HG02798 (cell line): ENCODE data around the gene SCMH1.

Experiments used
- ATAC-seq: cut with Tn5 transposase; IDR thresholded peaks from one replicate; pipeline ENCODE4 v1.9.1; 2021; ENCODE audit warnings: mild to moderate bottlenecking; ENCODE audit not compliant: unreplicated experiment, poor library complexity

The SCMH1 gene

DNA sequence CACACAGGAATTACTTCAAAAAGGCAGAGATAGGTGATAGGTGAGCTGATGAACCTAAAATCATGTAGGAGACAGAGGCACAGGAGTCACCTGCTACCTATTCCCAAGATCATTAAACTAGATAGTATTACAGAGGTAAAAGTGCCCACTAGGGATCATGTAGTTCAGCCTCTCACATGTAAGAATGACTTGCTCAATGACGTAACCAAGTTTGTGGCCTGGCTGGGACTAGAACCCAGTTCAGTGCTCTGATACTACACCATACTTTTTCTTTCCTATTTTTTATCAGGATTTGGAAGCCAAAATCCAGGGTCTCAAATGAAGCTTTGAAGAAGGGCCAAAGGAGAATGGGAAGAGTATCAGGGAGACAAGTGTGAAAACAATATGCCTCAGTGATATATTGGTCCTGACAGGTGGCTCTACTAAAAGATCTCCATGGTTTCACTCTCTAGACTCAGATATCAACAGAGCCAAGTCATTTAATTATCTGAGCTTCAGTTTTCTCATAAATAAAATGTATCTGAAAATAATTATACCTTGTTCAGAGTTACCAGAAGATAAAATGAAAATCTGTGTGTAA lies 133.3 kb downstream of the SCMH1 start:
- no peak for ATAC-seq

DNA sequence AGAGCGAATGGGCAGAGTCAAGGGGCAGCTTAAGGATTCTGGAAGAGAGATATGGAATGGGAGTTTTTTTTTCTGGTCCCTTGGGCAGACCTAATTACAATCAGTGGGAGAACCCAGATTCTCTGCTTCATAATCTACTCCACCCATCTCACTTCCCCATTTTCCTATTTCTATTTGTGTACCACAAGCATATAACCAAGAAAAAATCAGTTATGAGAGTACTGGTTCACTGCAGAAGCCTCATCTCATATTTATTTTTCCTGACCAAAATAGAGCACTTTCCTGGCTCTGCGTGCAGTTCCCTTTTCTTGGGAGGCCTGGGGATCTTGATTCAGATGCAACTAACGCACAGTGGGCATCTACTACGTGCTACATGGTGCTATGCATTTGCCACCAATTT lies 138.3 kb downstream of the SCMH1 start:
- no peak for ATAC-seq

DNA sequence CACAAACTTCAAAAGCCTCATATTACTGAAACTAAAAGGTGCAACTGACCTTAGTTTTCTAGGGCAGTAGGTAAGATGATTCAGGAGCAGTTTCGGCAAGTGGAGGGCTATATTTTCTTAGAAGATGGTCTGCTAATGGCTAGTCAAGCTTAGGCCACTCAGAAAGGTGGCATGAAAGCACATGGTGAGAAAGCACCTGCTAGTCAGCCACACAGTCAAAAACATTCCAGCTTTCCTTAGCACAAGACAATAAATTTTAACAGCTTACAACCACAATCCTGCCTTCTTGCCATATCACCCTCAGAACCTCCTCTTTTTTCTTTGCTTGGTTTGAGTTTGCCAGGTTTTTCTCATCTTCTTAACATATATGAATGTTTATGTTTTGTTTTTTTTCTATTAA lies 139.5 kb downstream of the SCMH1 start:
- ATAC-seq, result no peak

DNA sequence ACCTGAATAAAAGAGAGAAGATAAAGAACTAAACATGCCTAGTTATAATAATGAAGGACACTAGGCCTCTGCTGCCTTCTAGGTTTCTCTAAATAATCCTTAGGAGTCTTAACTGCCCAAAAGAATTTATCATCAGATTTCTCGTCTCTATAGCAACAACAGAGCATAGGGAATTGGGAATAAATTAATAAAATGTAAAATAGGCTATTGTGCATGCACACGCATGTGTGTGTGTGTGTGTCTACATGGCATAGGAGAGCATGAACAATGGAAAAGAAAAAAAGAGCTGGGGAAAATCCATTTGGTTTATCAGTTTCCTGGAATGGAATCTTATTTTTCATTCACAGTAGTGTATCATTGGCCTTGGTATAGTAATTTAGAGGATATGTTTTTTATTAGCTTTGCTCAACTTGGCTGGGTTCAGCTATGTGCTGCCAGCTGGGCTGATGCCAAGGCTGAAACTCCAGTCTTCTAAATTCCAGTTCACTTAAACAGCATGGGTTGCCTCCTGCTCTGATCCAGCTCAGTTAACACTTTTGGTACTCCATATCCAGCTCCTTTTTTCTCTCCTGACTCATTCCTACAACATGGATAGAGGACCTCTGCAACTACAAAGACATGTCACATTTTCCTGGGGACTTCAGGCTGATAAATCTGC lies 140.0 kb downstream of the SCMH1 start:
- ATAC-seq, result no peak

DNA sequence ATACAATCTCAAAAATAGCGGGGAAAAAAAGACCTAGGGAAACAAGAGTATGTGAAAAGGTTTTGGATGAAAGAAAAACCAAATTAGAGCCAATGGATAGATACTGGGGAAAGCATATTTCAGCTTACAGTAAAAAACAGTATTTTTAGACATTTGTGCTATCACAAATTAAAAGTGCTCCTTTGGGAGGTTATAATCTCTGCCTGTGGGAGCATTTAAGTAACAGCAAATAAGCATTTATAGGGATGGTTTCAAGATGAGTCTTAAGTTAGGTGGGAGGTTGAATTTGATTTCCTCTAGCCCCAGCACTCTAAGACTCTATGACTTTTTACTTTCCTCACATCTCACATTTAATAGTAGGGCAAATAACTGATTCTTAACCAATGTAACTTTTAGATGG lies 141.0 kb downstream of the SCMH1 start:
- ATAC-seq, result no peak

DNA sequence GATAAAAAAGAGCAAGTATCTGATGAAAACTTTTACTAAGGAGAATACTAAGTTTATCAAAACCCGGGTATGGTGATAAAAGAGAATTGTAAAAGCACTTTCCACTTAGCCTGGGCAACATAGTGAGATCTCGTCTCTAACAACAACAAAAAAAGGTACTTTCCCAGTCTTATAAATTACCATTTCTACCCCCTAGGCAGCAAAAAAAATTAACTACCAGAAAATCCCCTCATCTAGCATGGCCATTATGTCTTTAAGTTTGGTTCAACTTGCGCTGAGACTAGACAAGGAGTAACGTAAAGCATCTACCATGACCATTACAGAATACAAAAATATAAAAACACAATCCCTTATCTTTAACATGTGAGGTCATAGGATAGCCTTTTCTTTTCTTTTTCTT lies 141.9 kb downstream of the SCMH1 start:
- no peak for ATAC-seq

DNA sequence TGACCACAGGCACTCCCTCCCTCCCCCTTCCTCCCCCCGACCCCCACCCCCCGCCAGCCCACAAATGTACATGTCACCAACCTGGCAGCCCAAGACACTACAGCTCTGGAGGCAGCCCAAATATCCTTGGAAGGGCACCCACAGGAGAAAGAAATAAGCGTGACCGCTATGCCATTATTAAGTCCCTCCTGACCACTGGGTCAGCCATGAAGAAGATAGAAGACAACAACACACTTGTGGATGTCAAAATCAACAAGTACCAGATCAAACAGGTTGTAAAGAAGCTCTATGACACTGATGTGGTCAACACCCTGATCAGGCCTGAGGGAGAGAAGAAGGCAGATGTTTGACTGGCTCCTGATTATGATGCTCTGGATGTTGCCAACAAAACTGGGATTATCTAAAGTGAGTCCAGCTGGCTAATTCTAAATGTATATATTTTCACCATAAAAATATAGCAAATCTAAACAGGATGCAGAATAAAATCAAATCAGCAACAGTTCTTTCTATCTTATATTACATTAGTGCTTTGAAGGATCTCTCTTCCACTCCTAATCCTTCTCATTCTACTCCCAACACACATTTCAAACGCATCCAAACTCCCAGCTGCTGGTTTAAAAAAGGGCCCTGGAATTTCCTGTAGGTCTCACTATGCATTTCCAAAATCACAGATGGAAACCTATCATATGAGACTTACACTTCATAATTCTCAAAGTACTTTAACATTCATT lies 143.2 kb downstream of the SCMH1 start:
- ATAC-seq, result no peak

DNA sequence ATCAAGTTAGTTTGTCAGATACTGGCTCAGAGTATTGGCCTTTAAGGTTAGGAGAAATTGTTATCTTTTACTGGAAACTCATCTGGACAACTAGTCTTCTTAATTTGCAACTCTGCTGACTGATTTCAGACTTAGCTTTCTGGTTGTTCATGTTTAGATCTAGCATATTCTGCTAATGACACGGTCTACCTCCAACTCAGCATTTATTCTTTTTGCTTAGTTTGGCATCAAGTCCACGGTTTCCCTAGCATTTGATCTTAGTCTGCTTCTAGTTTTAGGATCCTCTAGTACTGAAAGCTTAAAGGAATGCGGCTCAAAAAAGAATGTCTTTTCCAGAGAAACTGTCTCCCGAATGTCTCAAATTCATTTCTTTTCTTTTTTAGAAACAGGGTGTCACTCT lies 145.0 kb downstream of the SCMH1 start:
- no peak for ATAC-seq

DNA sequence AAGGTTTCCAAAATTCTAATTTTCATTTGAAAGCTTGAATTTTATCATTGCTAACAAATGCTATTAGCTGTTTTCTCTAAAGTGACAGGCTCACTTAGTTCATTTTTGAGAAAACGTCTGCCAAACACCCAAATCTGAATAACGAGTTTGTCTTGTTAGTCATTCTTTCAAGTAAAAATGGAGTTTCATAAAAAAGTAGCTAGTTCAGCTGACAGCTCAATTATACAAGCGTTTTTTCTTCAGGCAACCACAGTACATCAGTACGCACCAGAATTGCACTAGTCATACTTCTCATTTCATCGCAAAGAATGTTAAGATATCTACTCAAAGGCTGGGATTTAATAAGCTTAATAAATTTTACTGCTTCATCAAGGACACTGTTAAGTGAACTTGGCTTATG lies 148.3 kb downstream of the SCMH1 start:
- ATAC-seq, result no peak

DNA sequence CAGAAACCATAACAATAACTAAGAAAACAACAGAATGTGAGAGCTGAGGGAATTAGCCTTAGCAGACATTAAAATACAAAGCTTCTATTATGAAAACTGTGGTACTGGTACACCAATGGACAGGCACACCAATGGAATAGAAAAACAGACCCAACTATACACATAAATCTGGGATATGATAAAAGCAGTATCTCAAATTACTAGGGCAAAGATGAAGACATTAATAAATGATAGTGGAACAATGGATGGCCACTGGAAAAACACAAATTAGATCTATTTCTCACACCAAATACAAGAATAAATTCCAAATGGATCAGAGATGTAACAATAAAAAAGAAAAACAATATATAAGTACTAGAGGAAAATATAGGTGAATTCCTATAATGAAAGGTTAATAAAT lies 155.2 kb downstream of the SCMH1 start:
- no peak for ATAC-seq

DNA sequence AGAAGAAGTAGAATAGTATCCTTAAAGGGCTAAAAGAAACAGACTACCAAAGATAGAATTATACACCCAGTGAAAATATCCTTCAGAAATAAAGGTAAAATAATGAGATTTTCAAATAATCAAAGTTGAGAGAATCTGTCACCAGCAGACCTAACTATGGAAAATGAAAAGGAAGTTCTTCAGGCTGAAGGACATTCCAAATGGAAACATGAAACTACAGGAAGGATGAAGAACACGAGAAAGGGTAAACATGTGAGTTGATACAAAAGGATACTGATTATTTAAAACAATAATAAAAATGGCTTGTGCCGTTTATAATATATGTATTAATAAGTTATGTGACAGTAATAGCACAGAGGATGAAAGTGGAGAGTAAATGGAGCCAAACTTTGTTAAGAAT lies 163.5 kb downstream of the SCMH1 start:
- ATAC-seq, result no peak

DNA sequence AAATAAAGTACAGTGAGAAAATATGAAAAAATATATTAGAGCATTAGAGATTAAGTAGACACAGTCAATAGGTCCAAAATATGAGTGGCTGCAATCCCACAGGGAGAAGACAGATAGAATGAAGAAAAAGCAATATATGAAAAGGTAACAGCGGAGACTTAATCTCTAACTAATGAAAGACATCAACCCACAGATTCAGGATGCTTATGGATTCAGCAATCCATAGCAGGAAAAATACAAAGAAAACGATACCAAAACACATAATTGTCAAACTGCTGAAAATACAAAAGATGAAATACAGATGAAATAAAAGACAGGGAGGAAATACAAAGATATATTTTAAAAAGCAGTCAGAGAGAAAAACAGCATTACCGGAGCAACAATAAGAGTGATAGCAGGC lies 163.9 kb downstream of the SCMH1 start:
- no peak for ATAC-seq

DNA sequence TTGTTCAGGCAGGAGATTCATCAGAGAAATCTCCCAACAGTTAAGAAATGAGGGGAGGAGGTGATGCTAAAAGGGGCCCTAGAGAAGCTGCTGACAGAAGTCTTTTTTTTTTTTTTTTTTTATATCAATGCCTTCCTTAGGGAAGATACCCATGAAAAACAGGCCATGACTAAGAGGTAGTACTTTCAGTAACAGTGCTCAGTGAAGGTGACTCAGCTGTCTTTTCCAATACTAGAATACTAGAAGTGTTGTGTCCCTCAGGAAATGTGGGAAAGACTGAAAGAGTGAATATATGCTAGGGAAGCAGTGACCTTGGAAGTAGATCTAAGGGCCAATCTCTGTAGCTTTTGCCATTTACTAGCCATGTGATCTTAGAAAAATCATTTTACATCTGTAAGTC lies 168.1 kb downstream of the SCMH1 start:
- no peak for ATAC-seq

DNA sequence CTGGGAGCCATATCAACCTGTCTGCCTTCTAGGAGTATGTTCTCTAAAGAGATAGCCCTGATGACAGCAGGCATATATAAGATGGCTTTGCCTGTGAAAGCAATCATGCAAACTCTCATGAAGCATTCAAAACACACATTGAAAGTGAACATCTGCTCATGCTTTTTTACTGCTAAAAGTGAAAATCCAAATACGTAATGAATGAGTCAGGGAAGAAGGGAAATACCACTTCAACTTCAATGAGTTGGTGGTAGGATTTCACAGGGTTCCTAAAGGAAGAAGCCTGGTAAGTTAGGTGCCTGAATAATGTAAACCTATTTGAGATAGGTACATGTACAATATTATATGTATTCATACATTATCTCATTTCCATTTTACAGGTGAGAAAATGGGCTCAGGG lies 170.1 kb downstream of the SCMH1 start:
- no peak for ATAC-seq

DNA sequence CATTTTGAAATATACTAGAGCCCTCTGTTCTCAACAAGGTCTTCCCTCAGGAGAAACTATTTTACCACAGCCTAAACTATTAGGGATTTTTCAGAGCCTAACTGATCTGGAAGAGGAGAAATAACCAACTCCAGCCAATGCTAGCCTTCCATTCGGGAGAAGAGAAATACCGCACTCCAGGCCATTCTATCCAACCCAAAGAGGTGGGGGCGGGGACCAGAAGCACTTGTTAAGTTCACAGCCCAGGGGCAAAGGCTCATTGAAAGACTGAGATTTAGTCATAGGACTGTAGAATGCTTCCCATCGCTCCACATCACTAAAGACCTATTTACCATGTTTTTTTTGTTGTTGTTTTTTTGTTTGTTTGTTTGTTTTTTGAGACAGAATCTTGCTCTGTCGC lies 185.2 kb downstream of the SCMH1 start:
- ATAC-seq, result no peak

DNA sequence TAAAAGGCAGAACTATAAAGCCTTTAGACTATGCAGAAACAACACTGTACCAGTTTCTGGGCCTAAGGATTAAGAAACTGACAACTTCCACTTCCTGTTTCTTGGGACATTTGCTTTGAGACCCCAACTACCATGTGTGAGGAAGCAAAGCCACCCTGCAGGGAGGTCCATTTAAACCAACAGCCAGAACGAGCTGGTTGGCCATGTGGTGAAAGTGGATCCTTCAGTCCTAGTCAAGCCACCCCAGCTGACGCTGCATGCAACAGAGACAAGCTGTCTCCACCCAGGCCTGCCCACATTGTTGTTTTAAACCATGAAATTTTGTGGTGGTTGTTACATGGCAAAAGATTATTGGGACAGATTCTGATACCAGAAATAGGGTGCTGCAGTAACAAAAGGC lies 188.8 kb downstream of the SCMH1 start:
- ATAC-seq, result no peak

DNA sequence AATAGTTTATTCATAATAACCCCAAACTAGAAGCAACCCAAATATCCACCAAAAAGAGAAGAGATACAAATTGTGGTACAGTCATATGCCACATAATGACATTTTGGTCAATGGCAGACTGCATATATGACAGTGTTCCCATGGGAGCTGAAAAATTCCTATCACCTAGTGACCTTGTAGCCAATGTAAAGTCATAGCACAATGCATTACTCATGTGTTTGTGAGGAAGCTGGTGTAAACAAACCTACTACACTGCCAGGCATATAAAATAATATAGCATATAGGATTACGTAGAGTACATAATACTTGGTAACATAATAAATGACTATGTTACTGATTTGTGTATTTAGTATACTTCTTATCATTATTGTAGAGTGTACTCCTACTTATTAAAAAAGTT lies 191.1 kb downstream of the SCMH1 start:
- ATAC-seq, result no peak

DNA sequence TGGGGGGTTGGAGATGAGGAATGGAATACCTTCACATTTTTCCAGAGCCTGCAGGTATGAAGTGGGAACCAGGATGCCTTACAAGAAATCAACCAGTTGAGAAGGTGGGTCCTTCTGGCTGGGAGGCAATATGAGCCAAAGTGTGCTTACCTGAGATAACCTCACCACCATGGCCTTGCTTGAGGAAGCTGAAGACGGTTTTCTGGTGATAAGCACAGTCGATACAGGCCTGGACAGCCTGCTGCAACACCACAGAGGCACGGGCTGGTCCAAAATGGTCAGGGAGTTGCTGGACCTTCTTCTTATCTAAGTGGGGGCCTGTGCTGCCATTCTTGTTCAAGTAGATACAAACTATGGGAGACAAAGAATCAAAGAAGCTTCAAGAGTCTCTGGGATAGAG lies 193.6 kb downstream of the SCMH1 start:
- no peak for ATAC-seq

DNA sequence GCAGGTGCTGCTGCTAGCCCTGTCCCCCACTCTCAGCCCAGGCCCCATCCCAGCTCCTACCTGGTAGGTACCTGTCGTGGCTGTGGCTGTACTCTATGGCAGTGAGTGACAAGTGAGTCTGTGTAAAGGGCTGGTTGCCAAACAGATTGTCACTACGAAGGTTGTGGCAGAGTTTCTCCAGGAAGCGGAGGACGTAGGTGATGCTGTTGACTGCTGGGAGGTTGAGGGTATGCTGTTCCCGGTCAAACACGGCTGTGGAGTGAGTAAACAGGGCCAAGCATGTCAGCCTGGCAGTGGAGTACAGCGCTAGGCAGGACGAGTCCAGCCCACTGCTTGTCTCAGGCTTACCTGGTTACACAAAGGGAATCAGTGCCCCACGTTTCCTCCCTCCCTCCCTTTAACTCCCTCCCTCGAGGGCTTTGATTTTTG lies 195.7 kb downstream of the SCMH1 start:
- no peak for ATAC-seq

DNA sequence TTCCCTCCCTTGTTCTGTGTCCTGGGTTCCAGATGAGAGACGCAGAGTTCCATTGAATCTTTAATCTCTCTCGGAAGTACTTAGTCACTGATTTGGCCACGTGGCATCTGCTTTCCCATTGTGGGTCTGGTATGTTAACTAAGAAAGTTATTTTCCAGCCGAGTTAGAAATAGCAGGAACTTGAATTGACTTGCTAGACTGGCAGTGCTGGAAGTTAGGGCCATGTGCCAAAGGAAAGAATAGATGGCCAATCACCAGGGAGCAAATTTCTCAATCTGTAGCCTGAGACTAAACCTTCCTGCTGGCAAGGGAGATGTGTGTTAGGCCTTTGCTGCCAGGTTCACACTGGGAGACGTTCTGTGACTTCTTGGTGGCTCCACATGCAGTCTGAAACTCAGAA lies 196.4 kb downstream of the SCMH1 start:
- no peak for ATAC-seq

DNA sequence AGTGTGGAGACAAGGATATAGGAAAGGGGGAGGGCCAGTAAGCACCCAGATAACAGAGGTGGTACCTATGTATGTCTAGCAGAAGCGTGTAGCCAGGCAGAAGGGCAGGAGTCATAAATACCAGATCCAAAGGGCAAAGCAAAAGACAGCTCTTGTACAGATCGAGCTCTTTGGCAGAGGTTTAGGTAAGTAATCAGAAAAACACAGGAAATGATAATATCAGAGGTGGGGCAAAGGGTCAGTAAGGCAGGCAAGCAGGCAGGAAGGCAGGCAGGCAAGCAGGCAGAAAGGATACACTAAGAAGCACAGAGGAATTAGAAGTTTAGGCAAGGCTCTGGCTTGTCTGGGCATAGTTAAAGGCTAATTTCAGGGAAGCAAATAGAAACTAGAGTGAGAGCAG lies 197.9 kb downstream of the SCMH1 start:
- no peak for ATAC-seq
